GM19372 (cell line): ENCODE results near the gene BAIAP2.

Experiments used
- ATAC-seq: cut with Tn5 transposase; IDR thresholded peaks from one replicate; pipeline ENCODE4 v1.9.1; 2021; ENCODE audit warnings: mild to moderate bottlenecking, low read depth, moderate library complexity; ENCODE audit not compliant: unreplicated experiment

Gene BAIAP2

DNA sequence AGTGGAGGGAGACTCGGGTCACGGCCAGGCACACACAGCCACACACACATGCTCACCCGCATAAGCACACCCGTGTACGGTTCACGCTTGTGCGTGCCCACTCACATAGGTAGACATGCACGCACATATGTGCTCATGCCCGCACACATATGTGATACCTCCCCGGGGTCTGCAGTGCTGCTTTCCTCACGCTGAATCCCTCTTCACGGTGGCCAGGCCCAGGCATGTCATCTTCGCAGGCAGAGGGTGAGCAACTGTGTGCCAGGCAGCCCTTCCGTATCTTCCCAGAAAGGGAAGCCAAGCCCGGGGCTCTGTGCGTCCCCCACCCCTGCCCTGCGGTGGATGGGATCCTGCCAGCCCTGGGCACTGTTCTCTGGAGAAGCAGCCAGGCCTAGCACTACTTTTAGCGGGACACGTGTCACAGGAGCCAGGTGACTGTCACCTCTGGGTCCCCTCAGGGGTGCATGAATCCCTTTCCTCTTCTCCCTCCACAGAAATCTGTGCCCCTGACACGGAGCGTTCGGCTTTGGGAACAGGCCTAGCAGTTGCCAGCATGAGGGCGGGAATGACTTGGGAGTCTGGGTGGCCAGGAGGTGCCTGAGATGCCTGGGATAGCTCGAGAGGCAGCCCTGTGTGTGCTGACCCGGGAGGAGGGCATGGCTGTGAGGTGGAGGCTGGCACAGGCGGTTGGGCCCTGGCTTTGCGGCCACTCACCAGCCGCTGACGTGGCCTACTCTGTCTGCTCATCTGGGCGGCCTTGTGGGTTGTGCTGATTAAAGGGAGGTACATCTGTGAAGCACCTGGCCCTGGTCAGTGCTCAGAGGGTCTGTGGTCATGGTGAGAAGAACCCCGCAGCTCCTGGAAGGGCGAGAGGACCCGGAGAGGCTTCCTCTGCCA lies 47.5 kb downstream of the BAIAP2 start:
- ATAC-seq, result no peak

DNA sequence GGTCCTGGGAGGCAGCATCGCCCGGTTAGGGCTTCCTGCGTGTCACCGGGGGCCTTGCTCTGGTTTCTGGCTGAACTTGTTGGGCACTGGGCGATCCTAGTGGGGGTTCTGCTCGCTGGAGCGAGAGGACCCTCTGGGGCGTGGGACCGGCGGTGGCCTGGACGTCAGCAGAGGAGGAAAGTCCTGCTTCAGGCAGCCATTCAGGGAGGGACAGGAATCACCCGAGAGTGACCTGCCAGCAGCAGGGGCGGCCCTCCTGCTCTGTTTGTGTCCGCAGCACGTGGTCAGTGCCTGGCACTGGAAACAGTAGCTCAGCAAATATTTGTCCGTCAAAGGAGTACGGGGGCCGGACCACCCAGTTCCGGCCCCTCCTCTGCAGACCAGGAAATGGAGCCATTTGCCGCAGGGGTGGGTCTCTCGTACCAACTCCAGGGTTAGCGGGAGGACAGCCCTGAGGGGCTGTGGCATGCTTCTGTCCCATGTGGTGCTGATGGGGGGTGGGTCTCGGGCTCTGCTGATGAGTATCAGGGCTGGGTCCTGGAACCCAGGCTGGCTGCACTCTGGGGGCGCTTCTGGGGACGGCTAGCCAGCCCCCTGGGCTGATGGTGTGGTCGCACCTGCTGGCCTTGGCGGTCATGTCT lies 48.3 kb downstream of the BAIAP2 start:
- ATAC-seq, result no peak

DNA sequence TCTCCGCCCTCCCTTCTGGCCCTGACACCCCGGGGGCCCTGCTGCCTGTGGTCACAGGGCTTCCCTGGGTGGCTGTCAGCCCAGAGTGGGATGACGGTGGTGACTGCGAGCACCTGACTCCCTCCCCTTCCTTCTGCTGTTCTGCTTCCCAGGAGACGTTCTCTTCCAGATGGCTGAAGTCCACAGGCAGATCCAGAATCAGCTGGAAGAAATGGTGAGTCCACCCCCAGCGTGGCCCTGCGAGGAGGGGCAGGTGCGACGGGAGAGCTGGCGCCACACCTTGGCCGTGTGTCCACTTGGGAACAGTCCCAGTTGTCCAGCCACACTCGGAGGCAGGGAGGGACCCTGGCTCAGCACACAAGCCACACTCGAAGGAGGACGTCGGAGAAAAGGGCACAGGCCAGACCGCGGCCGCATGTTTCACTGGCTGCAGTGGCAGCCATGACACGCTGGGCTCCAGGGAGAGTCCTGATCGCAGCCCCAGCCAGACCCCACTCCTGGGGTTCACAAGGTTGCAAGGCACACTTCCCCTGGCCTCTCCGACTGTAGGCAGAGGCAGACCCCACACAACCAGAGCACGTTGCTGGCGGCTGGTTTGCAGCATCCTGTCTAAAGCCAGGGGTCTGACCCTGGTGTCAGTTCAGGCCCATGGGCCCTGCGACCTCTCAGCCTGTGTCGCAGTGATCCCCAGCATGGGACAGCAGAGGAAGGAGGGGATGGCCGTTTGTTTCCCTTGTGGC lies 49.9 kb downstream of the BAIAP2 start:
- no peak for ATAC-seq

DNA sequence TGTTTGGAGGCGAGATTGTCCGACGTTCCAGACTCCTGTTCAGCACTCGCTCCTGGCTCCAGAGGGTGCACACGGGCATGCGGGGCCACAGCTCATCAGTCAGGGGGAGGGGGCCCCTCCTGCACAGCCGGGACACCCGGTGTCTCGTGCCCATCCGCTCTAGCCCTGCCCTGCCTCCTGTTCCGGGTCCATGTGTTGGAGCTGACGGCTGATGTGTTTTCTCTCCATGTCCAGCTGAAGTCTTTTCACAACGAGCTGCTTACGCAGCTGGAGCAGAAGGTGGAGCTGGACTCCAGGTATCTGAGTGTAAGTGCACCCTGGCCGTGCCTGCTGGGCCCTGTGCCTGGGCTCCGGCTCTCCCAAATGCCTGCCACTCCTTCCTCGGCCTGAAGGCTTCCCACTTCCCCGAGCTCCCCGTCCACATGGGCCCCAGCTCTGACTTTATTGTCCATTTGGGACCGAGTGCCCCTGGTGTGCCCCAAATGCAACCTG lies 50.5 kb downstream of the BAIAP2 start:
- ATAC-seq, result no peak

DNA sequence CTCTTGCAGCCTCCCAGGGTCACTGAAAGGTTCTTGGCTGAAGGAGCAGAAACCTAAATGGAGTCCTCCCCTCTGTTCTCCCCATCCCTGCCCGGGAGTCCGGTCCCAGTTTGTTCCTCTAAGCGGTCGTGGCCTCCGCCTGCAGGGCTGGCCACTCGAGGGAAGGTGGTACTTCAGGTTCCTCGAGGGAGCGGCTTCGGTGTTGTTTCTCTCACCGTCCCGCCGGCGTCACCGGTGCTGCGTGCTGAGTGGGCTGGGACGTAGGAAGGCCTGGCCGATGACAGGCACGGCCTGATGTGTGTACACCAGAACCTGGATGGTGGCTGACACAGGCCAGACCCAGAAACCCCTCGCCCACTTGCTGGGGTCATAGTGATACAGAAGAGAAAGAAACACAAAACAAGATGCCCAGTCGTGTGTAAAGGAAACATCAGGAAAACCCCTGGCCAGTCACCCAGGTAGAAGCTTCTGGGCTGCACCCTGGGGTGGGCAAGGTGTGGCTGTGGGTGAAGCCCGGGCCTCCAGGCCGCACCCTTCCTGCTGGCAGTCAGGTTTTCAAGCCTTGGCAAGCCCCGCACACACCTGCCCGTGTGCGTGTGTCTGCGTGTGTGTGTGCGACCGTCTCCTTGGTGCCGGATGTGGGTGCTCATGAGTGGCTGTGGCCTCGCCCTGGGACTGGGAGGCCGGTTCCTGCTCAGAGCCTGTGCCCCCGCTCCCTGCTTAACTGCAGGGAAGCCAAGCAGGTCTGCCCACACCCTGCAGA lies 52.0 kb downstream of the BAIAP2 start:
- no peak for ATAC-seq

DNA sequence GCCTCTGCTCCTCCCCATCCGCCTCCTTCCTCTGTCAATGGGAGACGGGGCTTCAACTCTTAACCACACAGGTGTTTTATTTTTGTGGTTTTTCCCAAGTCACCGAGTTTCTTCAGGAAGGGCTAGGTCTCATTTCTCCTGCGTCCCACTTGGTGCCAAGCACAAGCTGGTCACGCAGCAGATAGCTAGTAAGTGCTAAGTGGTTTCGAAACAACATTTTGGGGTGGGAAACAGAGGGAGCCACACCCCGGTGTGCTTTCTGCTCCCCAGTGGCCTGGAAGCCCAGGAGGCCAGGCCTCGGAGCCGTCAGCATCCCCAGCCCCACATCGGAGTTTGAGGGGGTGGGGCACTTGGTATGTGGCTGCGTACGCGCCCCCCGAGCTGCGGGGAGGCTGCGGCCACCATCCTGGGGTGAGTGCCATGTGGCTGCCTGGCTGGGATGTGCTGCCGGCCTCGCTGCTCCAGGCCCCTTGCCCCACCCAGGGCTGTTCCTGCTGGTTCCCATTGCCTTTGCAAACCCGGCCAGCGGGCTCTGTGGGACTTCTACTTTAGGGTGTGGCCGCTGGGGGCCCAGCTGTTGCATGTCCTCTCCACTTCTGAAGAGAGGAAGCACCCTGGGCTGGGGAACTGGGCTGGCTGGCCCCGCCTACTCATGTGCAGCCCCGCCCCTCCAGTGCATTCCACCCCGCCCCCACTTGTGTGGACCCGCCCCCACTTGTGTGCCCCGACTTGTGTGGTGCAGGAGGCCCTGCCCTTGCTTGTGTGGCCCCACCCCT lies 55.6 kb downstream of the BAIAP2 start:
- no peak for ATAC-seq

DNA sequence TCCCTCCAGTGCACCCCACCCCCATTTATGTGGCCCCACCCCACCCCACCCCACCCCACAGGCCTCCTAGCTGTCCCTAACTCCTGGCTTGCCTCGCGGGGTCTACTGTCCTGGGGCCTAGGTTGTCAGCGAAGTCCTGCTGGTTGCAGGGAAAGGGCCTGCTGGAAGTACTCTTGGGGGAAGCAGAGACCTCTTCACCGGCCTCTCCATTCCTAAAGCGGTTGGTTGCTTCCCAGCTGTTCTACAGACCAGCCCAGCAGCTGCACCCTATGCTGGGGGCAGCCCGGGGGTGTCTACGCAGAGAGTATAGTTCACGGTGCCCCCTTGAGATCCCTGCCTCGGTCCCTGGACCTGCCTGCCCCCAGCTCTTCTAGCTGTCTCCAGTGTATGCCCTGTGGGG lies 56.2 kb downstream of the BAIAP2 start:
- no peak for ATAC-seq

DNA sequence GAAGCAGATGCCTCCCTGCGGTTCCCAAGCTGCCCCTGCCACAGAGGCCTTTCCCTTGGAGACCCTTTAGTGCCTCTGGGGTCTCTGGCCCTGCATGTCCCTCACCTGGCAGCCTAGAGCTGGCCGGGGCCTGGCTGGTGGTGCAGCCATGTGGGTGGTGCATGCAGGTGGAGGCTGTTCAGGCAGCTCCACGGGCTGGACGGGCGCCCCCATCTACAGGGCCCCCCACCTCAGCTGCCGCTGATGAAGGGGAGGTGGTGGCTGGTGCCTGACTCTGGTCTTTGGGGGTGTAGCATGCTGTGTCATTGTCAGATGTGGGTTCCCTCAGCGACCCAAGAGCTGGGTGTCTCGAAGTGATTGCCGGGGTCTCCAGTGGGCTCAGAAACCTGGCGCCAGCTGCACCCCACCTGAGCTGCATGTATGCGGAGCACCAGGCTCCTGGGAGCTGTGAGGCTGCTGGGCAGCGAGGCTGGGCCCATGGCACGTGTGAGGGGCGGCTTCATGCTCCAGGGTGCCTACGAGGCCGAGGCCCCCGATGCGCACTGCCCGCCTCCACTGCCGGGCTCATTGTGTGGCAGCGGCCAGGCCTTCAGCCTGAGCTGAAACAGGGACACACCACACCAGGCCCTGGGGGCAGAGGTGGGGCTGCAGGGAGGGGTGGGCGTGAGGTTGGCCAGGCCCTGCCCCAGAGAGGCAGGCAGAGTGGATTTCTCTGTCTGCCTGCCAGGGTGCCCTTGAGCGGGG lies 57.0 kb downstream of the BAIAP2 start:
- ATAC-seq, result no peak

DNA sequence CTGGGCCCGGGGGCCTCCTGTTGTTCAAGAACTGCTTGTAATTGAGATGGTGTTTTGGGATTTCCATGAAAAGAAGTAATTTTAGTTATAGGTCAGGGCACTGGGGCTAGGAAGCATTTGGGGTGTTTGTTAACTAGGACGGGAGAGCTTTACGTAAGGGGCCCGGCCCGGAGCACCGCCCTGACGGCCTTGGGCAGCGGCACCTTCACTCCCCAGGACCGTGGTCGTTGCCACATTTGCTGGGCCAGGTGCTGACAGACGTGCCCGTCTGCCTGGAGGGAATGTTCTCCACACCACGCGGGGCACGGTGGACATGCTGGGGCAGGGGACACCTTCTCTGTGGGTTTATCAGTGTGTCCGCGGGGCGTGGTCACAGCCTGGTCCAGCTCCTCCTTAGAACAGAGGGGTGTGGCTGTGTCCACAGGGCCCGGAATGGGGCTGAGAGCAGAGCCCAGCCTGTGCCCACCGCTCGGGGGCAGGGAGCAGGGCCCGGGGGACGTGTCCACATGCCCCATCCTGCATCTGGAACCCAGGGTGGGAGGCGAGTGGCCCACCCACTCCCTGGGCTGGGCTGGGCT lies 57.7 kb downstream of the BAIAP2 start:
- ATAC-seq, result no peak

DNA sequence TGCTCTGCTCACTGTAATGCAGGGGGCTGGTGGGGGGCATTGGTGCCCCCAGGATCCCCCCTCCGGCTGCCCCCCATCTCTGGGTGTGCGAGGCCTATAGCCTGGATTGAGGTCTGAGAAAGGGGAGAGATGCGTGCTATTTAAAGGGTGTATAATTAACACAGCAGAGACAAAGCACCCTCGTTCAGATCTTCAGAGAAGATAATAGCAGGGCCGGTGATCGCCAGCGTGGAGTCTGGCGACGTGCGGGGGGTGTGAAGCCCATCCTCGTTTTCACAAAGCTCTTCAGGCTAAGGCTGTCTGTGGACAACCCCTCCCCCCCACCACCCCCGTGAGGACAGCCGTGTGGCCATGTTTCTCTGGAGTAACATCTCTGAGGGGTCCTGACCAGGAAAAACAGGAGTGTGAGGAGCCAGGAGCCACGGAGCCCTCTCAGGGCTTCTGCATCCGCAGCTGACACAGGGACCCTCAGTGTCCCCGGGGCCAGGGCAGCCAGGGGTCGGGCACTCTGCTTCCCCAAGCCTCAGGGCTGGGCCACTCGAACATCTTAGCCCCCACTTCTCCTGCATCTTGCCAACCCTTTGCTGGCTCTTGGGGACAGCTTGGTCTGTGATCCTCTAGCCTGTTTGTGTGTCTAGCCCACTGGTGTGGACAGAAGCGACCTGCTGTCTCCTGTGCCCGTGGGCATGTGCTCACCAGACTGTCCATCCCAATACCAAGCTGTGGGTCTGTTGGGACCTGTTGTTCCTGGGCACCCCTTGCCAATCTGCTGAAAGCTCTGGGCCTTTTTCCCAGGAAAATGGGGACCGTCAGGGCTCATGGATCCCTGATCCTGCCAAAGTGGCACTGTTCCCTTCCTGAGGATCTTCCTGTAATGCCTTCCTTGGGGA lies 58.9 kb downstream of the BAIAP2 start:
- ATAC-seq, result no peak

DNA sequence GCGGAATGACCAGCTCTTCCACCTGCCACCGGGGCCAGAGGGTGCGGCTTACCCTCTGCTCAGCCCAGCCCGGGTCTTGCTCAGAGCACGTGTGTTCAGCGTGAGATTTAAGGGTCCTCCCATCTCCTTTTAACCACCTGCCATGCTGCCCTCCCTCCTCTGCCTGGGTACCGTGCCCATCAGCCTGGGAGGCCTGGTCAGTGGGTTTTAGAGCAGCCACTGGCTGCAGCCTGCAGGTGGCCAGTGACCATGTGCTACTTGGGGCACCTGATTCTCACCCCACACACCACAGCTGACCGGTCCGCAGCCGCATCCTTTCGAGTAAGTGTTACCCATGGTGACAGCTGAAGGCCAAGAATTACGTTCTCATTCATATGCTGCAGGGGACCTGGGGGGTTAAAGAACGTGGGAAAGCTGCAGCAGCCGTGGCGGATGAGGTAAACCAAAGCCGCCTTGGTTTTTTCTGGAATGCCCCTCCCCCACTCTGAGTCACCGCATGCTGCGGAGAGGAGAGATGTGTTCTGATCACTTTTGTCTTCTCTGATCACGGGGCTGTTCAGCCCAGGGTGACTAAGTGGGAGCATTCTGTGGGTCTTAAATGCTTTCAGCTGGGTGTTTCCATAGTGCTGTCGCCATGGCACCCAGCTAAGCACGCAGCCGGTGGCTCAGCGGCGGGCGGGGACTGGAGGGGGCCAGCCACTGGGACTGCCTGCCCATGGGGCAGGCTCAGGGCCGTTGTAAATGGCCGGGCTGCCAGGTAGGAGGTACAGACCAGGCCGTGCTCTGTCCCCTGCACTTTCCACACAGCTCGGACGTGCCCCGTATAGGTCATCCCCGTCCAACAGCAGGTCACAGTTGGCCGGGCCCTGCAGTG lies 59.8 kb downstream of the BAIAP2 start:
- ATAC-seq, result no peak

DNA sequence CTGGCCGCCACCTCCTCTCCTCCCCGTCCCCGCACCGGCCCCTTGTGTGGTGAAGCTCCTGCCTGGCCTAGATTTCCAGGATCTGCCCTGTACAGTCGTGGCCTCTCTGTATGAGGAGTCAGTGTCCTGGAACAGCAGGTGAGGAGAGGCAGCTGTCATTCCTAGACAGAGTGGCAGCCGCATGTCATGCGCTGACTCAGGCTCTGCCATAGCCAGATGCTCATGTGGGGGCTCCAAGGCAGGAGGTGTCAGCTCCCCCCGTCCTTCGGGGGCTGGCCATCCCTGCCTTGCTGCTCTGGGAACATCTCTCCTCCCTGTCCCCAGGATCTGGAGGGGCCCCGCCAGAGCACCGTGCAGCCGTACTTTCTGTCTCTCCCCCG lies 60.4 kb downstream of the BAIAP2 start:
- ATAC-seq, result no peak

DNA sequence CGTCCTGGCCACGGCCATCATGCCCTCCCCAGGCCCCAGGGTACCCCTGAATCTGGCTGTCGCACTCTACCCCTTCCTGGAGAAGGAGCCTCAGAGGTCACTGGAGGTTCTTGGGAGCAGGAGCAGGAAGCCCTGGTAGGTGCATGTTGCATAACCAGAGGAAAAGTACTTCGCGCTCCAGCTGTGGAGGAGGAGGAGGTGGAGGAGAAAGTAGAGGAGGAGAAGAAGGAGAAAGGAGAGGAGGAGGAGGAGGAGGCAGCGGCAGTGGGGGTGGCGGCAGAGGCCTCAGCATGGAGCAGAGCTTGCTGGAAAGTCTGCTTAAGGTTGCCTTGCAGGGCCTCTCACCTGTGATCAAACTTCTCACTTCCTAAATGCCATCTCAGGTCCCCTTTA lies 61.8 kb downstream of the BAIAP2 start:
- ATAC-seq, result no peak

DNA sequence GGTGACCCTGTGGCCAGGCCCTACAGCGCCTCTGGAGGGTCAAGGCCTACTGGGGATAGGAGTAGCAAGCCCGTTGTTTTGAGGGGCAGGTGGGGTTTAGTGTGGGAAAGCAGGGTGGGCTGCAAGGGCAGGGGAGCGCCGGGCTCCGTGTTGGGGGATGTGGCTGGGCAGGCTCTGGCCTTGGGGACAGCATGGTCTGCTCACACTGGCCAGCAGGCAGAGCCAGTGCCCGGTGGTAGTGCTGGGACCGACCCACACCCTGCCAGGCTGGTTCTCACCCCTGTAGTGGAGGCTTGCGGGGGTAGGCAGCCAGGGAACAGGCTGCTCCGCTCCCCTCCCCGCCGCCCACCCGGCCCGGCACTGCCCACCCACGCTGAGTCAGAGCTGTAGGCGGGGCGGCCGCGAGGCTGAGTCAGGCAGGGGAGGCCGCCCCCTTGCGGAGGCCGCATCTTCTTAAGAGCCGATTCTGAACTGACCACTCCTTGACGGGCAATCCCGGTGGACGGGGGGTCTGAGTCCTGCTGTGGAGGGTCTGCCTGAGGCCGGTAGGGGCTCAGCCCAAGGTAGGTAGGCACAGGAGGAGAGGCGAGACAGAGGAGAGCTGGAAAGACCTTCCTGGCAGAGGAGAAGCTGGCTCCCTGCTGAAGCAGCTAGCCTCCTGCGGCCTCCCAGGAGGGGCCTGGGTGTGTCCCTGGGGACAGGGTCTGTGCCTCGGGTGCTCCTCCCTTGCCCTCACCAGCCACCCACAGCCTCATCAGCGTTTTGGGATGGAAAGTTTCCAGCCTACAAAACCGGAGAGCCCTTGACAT lies 62.4 kb downstream of the BAIAP2 start:
- ATAC-seq, result no peak

DNA sequence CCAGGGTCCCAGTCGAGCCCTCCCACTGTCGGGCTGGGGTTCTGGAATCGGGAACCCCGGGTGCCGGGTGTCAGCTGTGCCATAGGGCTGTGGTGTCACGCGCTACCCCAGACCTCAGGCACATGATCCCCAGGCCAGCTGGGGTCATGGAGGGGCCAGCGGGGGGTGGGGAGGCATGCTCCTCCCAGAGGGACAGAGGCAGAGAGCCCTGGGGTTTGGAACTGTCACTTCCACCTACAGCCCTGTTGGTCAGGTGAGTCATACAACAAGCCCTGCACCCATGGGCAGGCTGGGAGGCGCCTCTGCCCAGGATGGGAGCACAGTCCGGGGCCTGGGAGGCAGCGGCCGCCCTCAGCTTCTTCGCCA lies 63.0 kb downstream of the BAIAP2 start:
- ATAC-seq, result no peak

DNA sequence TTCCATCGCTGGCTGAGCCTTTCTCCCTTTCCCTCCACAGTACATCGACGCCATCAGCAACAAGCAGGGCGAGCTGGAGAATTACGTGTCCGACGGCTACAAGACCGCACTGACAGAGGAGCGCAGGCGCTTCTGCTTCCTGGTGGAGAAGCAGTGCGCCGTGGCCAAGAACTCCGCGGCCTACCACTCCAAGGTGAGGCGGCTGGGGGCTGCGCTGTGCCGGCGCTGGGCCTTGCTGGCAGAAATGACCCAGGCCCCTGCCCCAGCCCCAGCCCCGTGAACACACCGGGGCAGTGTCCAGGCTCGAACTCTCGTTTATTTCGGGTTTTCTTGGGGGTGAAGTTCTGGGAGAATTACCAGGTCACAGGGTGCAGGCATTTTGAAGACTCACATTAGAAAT lies 64.9 kb downstream of the BAIAP2 start:
- no peak for ATAC-seq
